HCT116 (cell line): ENCODE measurements around the gene BCR. TPM values are rescaled to one million over a fixed set of nuclear protein-coding genes. Genes with fewer than 3 reads are reported as not detected.

ENCODE experiments used
- ATAC-seq: fragments of 200-7000 bp; cut with Tn5 transposase; 2 replicates; pipeline ENCODE4 v1.9.1; 2020; ENCODE audit warnings: mild to moderate bottlenecking, moderate library complexity
- BruUV-seq: library from RNA; stranded (reverse); fragments of 400-500 nt; replicated peaks from 2 replicates; lab custom pipeline; 2021; lab: Mats Ljungman, UMichigan
- CTCF ChIA-PET: fragments of 300-600 bp; sonication (Branson Sonifier 250); formaldehyde crosslinking; loops from one replicate; lab custom pipeline; 2021; ENCODE audit warnings: antibody characterized with exemption; lab: Charles Lee
- POLR2A ChIA-PET: fragments of 300-600, 350-600 bp; sonication (Branson Sonifier 250); formaldehyde crosslinking; loops from one replicate; lab custom pipeline; 2021; ENCODE audit warnings: antibody characterized with exemption; lab: Charles Lee
- RAD21 ChIA-PET, 2 experiments: fragments of 300-600 bp; sonication (Branson Sonifier 250); formaldehyde crosslinking; loops; one replicate each; lab custom pipeline; 2023; ENCODE audit warnings: low total read pairs in 2 of 2; ENCODE audit not compliant: uncharacterized antibody in 2 of 2, unreplicated experiment in 2 of 2, low non-redundant PET in 1 of 2; lab: Charles Lee
- DNase-seq: peaks from one replicate; pipeline ENCODE4 v3.0.0-alpha.2; 2010; ENCODE audit warnings: low read depth, low spot score
- H2AFZ ChIP-seq: fragments of 200-600 bp; shearing (Covaris generic), sonication (generic); 2 replicates; pipeline ENCODE4 v1.6.1; 2017; ENCODE audit warnings: low read depth, mixed run types, mixed read lengths, antibody characterized with exemption, low read length; ENCODE audit not compliant: poor library complexity, severe bottlenecking
- H3K27ac ChIP-seq: 2 replicates; pipeline ENCODE4 v1.5.1; 2012; ENCODE audit warnings: low read depth, low read length
- H3K27me3 ChIP-seq: fragments of 200-600 bp; sonication (generic); 2 replicates; pipeline ENCODE4 v1.6.1; 2016; ENCODE audit warnings: mixed run types, low read length, mixed read lengths; ENCODE audit not compliant: insufficient read depth
- H3K36me3 ChIP-seq, 2 experiments: fragments of 200-500 bp in 1 of 2; fragments of 200-600 bp in 1 of 2; sonication (Bioruptor generic) in 1 of 2; sonication (generic) in 1 of 2; 2 replicates each; pipeline versions ENCODE4 v1.5.1 to v1.6.1; 2014 to 2016; ENCODE audit warnings: low read length in 2 of 2, inconsistent platforms in 1 of 2, mixed read lengths in 1 of 2, mixed run types in 1 of 2; ENCODE audit not compliant: insufficient read depth in 2 of 2, control insufficient read depth in 1 of 2
- H3K4me1 ChIP-seq, 2 experiments: fragments of 200-600 bp in 1 of 2; sonication (generic) in 1 of 2; 2 replicates each; pipeline versions ENCODE4 v1.5.1 to v1.6.1; 2012 to 2017; ENCODE audit warnings: low read length in 2 of 2, inconsistent platforms in 1 of 2, mild to moderate bottlenecking in 1 of 2, mixed read lengths in 1 of 2, mixed run types in 1 of 2, moderate library complexity in 1 of 2; ENCODE audit not compliant: insufficient read depth in 2 of 2, control insufficient read depth in 1 of 2
- H3K4me2 ChIP-seq: fragments of 200-600 bp; sonication (generic); 2 replicates; pipeline ENCODE4 v1.6.1; 2017; ENCODE audit warnings: mixed run types, low read length, mixed read lengths
- H3K4me3 ChIP-seq, 2 experiments: fragments of 200-600 bp in 1 of 2; sonication (generic) in 1 of 2; replicated peaks in 1 of 2; 2 replicates each; pipeline ENCODE4 v1.5.1; 2011 to 2016; ENCODE audit warnings: low read length in 2 of 2, control low read depth in 1 of 2, low read depth in 1 of 2, mild to moderate bottlenecking in 1 of 2, mixed read lengths in 1 of 2, mixed run types in 1 of 2
- H3K79me2 ChIP-seq: fragments of 200-600 bp; sonication (generic); 2 replicates; pipeline ENCODE4 v1.6.1; 2017; ENCODE audit warnings: mild to moderate bottlenecking, mixed run types, low read length, moderate library complexity, mixed read lengths; ENCODE audit not compliant: insufficient read depth
- H3K9ac ChIP-seq: fragments of 200-600 bp; sonication (generic); 2 replicates; pipeline ENCODE4 v1.6.1; 2016; ENCODE audit warnings: low read length, mixed read lengths
- H3K9me2 ChIP-seq: fragments of 200-600 bp; sonication (generic), shearing (Covaris generic); 2 replicates; pipeline ENCODE4 v1.6.1; 2017; ENCODE audit warnings: mixed run types, mild to moderate bottlenecking, moderate library complexity; ENCODE audit not compliant: insufficient read depth
- H3K9me3 ChIP-seq, 2 experiments: fragments of 200-500 bp in 1 of 2; fragments of 200-600 bp in 1 of 2; sonication (Bioruptor generic) in 1 of 2; sonication (generic) in 1 of 2; 2 replicates each; pipeline ENCODE4 v1.6.1; 2014 to 2017; ENCODE audit warnings: low read length in 2 of 2, mixed read lengths in 2 of 2, inconsistent platforms in 1 of 2, low read depth in 1 of 2, mild to moderate bottlenecking in 1 of 2, mixed run types in 1 of 2, moderate library complexity in 1 of 2; ENCODE audit not compliant: control insufficient read depth in 1 of 2, insufficient read depth in 1 of 2
- H4K20me1 ChIP-seq: fragments of 200-600 bp; sonication (generic), shearing (Covaris generic); 2 replicates; pipeline ENCODE4 v1.6.1; 2017; ENCODE audit warnings: mixed run types, mild to moderate bottlenecking, moderate library complexity; ENCODE audit not compliant: insufficient read depth
- CEBPB ChIP-seq: IDR thresholded peaks from 2 replicates; pipeline ENCODE4 v1.6.1; 2012; ENCODE audit warnings: low read depth
- EGR1 ChIP-seq: IDR thresholded peaks from 2 replicates; pipeline ENCODE4 v1.6.1; 2012; ENCODE audit warnings: low read depth
- EZH2phosphoT487 ChIP-seq: fragments of 200-600 bp; IDR thresholded peaks from 2 replicates; pipeline ENCODE4 v1.6.1; 2018; ENCODE audit warnings: antibody characterized with exemption, borderline replicate concordance
- POLR2AphosphoS5 ChIP-seq: IDR thresholded peaks from 2 replicates; pipeline ENCODE4 v1.6.1; 2011; ENCODE audit warnings: mild to moderate bottlenecking, low read depth, low read length, moderate library complexity
- SIN3A ChIP-seq: IDR thresholded peaks from 2 replicates; pipeline ENCODE4 v1.6.1; 2012; ENCODE audit warnings: low read depth
- SP1 ChIP-seq: IDR thresholded peaks from 2 replicates; pipeline ENCODE4 v1.6.1; 2012; ENCODE audit warnings: low read depth
- SRF ChIP-seq: IDR thresholded peaks from 2 replicates; pipeline ENCODE4 v1.6.1; 2012; ENCODE audit warnings: low read depth
- TCF7L2 ChIP-seq: IDR thresholded peaks from 2 replicates; pipeline ENCODE4 v1.7.0; 2011; ENCODE audit warnings: borderline replicate concordance, inconsistent platforms; ENCODE audit not compliant: insufficient read depth, insufficient read length; ENCODE audit errors: extremely low read depth
- ZFX ChIP-seq: fragments of 450-650 bp; IDR thresholded peaks from 2 replicates; pipeline ENCODE4 v1.6.1; 2017
- intact Hi-C: fragments of 100-400 bp; cut with micrococcal nuclease; formaldehyde crosslinking; loops from 2 replicates; pipeline ENCODE4 v1.10.0; 2022
- total RNA-seq: library from RNA; stranded (reverse); gene quantifications from one replicate; pipeline ENCODE4 v1.2.1, GENCODE V29; 2021; ENCODE audit not compliant: unreplicated experiment
- TF ChIP-seq, protein P1 (sequence below): IDR thresholded peaks from 2 replicates; pipeline ENCODE4 v1.6.1; 2012
- TF ChIP-seq, protein P2 (sequence below): IDR thresholded peaks from 2 replicates; pipeline ENCODE4 v1.6.1; 2012

Gene BCR
- total RNA-seq, 1 experiment from 2014 or later, result 39.7 TPM

DNA sequence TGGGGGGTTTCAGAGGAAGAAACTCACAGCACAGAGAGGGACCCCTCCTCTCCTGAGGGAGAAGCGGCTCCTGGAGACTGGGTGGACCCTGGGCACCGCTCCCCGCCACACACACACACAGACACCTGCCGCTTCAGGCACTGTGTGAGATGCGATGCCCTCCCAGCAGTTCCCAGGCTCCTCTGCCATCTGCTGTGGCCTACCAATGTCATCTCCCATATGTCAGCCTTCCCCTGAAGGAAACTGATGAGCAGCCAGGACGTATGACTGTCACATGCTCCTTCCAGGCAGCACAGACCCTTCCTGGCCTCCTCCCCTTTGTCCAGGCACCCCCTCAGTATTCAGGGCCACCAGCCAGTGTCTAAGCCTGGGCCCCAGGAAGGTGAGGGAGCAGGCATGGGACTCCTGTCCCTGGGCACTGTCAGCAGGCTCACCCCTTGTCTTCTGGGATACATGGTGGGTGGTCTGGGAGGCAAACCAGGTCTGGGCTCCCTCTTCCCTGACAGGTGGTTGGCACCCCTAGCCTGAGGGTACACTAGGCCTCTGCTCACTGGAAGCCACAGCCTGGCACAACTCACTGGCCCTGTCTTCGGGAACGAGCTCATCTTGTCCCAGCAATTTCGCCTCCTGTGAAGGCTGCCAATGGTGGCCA, 11.8 kb upstream of the BCR start:
- TF ChIP-seq CEBPB, result no peak
- no peak for TF ChIP-seq POLR2AphosphoS5
- no peak for TF ChIP-seq ZFX
- TF ChIP-seq, protein P1, sequence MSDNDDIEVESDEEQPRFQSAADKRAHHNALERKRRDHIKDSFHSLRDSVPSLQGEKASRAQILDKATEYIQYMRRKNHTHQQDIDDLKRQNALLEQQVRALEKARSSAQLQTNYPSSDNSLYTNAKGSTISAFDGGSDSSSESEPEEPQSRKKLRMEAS, result no peak
- TF ChIP-seq SIN3A, result no peak
- TF ChIP-seq EZH2phosphoT487, result no peak
- TF ChIP-seq EGR1, result no peak
- TF ChIP-seq SRF, result no peak
- TF ChIP-seq, protein P2, sequence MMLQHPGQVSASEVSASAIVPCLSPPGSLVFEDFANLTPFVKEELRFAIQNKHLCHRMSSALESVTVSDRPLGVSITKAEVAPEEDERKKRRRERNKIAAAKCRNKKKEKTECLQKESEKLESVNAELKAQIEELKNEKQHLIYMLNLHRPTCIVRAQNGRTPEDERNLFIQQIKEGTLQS, result no peak
- TF ChIP-seq, all 23 proteins: peak for 0
- DNase-seq (no peak), ATAC-seq (no peak)
- Histone ChIP-seq H3K4me1 (no peaks in the 10 kb centered on the region), H3K27ac (no peak overlapping the region), H3K9me3 (no peaks in the 10 kb centered on the region), H3K36me3 (no peaks in the 10 kb centered on the region), H3K79me2 (no peaks in the 10 kb centered on the region), H2AFZ (no peak overlapping the region), H3K27me3 (no peaks in the 10 kb centered on the region), H3K4me2 (no peak overlapping the region), H3K9ac (no peak overlapping the region), H3K9me2 (no peaks in the 10 kb centered on the region), H4K20me1 (no peaks in the 10 kb centered on the region), H3K4me3 (no peak overlapping the region)
- intact Hi-C loops, result no loop called here
- POLR2A ChIA-PET, result no interaction called here
- CTCF ChIA-PET, result interaction anchor here (2.3 kb wide), 1 partner anchor 113 kb away, joined by 6 read pairs; no protein-coding TSS in a partner anchor
- RAD21 ChIA-PET, result no interaction called here
- no TSS peak for BruUV-seq

DNA sequence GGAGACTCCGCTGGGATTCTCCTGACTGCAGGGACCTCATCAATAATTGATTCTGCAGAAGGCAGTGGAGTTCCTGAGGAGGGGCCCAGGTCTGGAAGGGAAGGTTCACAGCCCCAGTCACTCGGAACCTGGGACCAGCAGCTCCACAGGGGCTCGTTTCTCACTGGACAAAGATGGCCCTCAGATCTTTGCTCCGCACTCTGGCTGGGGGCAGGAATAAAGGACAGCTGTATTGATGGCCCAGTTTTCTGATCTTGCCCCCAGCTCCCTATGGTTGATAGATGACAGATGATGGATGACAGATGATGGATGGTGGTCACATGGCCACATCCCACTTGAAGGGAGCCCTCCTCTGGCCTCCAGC, 11.3 kb upstream of the BCR start:
- H3K27ac ChIP-seq, result no peak overlapping the region
- no peaks in the 10 kb centered on the region for H3K9me2 ChIP-seq
- ATAC-seq (no peak), DNase-seq (no peak)
- H2AFZ ChIP-seq, result no peak overlapping the region
- H3K27me3 ChIP-seq, result no peaks in the 10 kb centered on the region
- no peaks in the 10 kb centered on the region for H3K9me3 ChIP-seq
- RAD21 ChIA-PET, result no interaction called here
- H3K79me2 ChIP-seq, result no peaks in the 10 kb centered on the region
- peaks cover 0 to 2% of the 10 kb centered on the region in 2 experiments; a peak in 1 of 4 replicates for H3K4me1 ChIP-seq
- BruUV-seq, result no TSS peak
- no peak overlapping the region for H3K9ac ChIP-seq
- CTCF ChIA-PET, result interaction anchor here (2.3 kb wide), 1 partner anchor 113 kb away, joined by 6 read pairs; no protein-coding TSS in a partner anchor
- no peaks in the 10 kb centered on the region for H4K20me1 ChIP-seq
- no peaks in the 10 kb centered on the region for H3K36me3 ChIP-seq
- intact Hi-C loops, result no loop called here
- POLR2A ChIA-PET, result no interaction called here
- H3K4me2 ChIP-seq, result no peak overlapping the region
- no peak overlapping the region for H3K4me3 ChIP-seq
- TF ChIP-seq SRF (no peak), SP1 (no peak), TCF7L2 (no peak), ZFX (no peak)
